Endometrial microvascular endothelial cells (primary cell): ENCODE data around the gene CD7. TPM values are rescaled to one million over a fixed set of nuclear protein-coding genes. Genes with fewer than 3 reads are reported as not detected.

ENCODE experiments used
- in situ Hi-C: cut with HindIII; loops from 2 replicates; pipeline ENCODE4 v1.10.0; 2017; ENCODE audit warnings: low sequenced_read_pairs, low pct_unique_long_range_greater_than_20kb; ENCODE audit errors: inconsistent ontology term
- total RNA-seq: library from RNA; depleted of rRNA; stranded (reverse); fragments of >200 nt; gene quantifications from one replicate; pipeline ENCODE4 v1.2.3, GENCODE V29; 2015; ENCODE audit errors: inconsistent ontology term

CD7 gene
- total RNA-seq, 1 donor from 2014 or later: not detected

DNA sequence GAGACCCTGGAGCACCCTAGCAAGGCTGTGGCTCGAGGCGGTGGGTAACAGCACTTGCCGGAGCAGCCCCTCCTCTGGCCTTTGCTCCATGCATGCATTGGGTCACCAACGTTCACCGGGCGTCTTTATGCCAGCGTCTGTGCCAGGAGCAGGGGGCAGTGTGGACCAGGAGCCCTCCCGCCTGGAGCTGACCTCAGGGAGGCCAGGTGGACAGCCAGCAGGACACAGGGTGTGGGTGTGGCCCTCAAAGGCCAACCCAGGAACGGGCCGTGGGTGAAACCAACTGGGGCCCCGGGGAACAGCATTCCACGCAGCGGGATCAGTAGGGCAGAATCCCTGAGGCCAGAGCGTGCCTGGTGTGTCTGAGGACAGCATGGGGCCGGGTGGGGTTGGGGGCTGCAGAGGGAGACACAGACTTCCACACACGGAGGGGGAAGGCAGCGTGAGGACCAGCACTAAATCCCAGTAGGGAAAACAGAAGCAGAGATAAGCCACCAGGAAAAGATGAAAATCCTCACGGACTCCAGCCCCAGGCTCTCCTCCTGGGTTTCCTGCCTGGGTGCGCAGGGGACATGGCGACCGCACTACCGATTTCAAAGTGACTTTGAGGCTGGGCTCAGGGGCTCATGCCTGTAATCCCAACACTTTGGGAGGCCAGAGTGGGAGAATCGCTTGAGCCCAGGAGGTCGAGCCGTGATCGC is 2.9 kb upstream of the CD7 start:
- in situ Hi-C loops: no loop called here

DNA sequence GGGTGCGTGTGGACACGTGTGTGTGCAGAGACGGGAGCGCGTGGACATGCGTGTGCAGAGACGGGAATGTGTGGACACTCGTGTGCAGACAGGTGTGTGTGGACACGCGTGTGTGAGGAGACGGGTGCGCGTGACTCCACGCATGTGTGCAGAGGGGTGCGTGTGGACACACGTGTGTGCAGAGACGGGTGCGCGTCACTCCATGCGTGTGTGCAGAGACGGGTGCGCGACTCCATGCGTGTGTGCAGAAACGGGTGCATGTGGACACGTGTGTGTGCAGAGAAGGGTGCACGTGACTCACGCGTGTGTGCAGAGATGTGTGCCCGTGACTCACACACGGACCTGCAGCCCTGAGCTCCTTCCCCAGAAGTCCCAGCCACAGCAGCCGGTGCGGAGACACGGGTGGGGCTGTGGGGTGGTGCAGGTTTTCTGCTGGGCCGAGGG is 2.2 kb upstream of the CD7 start:
- in situ Hi-C loops: no loop called here

DNA sequence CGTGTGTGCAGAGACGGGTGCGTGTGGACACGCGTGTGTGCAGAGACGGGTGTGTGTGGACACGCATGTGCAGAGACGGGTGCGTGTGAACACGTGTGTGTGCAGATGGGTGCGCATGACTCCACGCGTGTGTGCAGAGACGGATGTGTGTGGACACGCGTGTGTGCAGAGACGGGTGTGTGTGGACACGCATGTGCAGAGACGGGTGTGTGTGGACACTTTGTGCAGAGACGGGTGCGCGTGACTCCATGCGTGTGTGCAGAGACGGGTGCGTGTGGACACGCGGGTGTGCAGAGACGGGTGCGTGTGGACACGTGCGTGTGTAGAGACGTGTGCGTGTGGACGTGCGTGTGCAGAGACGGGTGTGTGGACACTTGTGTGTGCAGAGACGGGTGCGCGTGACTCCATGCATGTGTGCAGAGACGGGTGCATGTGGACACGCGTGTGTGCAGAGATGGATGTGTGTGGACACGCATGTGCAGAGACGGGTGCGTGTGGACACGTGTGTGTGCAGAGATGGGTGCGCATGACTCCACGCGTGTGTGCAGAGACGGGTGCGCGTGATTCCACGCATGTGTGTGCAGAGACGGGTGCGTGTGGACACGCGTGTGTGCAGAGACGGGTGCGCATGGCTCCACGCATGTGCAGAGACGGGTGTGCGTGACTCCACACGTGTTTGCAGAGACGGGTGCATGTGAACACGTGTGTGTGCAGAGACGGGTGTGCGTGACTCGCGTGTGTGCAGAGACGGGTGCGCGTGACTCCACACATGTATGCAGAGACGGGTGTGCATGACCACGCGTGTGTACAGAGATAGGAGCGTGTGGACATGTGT is 1.6 kb upstream of the CD7 start:
- in situ Hi-C loops: no loop called here

DNA sequence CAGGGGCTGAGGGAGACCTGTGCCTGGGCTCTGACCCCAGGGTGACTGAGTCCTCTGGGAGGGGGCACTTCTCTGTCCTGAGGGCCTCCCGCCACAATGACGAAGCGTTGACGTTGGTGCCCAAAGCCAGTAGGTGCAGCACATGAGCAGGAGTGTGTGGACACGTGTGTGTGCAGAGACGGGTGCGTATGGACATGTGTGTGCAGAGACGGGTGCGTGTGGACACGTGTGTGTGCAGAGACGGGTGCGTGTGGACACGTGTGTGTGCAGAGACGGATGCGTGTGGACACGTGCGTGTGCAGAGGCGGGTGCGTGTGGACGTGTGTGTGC is 726 bp upstream of the CD7 start:
- in situ Hi-C loops: no loop called here

DNA sequence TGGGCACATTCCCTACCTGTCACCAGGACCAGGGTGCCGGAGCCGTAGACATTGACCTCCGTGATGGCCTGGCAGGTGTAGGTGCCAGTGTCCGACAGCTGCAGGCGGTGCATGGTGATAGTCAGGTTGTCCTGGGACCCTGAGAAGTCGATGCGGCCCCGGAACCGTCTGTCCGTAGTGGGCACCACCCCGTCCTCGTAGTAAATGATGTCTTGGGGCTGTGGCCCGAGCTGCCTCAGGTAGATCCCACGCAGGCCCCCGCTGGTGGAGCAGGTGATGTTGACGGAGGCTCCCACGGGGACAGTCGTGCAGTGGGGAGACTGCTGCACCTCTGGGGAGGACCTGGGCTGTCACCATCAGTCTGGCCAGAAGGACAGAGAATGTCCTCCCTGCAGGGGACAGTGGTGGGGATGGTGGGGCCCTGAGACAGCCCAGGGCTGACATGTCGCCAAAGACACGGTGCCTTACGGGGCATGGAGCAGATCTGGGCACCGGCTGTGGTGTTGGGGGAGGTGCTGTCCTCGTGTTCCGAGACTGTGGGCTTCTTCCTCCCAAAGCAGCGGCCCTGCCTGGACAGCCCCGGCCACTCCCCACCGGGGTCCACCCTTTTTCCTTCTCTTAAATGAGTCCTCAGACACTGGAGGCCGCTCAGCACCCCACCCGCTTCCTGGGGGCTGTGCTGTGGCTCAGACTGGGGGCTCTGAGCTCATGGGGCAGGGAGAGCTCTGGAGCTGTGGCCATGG is 586 bp downstream of the CD7 start:
- in situ Hi-C loops: no loop called here

DNA sequence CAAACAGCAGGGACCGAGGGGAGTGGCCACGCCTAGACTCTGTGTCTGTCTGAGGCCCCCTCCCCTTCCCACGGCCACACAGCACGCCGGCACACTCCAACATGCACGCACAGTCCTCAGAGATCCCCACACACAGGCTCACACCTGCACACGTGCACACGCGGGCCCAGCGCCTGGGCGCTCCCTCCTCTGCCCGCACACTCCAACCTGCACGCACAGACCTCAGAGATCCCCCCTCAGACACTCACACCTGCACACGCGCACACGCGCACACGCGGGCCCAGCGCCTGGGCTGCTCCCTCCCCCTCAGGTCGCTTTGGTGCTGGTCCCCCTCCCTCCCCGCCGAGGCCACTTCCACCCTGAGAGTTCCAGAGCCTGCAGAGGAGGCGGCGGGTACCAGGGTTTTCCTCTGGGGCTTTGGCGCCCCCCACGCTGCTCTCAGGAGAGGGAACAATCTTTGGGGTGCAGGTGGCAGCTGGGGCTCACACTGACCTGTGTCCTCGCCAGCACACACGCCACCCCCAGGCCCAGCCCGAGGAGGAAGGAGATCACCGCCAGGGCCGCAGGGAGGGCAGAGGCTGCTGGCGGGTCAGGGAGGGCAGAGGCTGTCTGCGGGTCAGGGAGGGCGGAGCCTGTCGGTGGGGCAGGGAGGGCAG is 1.6 kb downstream of the CD7 start:
- in situ Hi-C loops: no loop called here

DNA sequence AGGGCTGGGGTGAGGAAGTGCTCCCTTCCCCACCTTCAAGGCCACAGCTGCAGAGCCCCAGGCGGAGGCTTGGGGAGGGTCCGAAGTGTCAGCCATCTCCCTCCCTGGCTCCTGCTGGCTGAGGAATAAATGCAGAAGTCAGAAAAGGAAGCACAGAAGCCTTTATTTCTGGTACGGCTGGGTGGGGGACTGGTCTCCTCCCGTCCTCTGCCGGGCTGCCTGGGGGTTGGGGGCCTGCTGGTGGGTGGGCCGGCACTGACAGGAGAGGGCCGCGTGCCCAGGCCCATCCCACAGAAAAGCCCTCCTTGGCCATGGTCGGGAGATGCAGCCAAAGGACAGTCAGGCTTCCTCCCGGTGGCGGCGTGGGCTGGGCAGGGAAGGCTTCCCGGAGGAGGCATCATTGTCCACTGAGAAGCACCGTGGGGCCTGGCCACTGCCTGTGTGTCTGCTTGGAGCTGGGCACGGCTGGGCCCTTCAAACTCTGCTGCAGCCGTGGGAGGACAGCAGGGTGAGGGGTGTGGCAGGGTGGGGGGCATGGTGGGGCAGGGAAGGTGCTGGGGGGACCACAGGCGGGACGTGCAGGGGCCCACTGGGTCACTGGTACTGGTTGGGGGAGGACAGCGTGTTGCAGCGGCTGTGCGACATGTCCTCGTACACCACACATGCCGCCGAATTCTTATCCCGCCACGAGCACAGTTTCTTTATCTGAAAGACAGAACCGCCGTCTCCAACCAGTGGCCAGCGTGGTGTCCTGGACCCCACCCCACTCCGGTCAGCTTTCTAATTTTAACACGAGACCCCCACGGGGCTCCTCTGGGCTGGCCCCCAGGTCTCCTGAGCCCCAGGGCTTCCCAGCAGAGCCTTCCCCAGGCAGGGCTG is 2.4 kb downstream of the CD7 start:
- in situ Hi-C loops: no loop called here

DNA sequence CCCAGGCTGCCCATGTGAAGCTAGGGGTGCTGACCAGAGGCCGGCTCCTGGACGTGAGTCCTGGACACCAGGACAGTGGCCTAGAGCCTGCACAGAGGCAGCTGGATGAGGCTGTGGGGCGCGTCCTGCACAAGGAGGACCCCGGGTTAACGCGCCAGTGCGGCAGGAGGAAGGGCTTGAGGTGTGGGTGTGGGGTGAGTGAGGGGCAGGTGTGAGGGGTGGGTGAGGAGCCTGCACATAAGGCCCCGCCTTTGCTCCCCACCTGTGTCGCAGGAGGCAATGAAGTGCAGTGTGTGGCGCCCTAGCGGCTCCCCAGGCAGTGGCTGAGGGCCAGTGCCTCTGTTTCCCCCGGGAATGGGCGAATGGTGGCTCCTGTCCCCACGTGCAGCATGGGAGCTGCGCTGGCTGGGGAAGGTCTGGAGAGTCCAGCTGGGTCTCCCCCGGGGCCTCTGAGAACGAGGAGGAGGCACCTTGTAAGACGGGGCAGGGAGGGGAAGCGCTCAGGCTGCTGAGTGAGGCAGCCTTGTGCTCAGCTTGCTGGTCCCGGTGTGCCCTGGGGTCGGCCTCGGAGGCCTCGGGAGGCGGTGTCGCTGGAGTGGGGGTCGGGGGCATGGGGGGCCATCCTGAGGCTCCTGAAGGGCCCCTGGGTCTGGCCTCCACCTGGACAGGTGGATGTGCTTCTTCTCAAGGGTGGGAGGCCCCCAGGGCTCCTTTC is 3.2 kb downstream of the CD7 start:
- in situ Hi-C loops: no loop called here

DNA sequence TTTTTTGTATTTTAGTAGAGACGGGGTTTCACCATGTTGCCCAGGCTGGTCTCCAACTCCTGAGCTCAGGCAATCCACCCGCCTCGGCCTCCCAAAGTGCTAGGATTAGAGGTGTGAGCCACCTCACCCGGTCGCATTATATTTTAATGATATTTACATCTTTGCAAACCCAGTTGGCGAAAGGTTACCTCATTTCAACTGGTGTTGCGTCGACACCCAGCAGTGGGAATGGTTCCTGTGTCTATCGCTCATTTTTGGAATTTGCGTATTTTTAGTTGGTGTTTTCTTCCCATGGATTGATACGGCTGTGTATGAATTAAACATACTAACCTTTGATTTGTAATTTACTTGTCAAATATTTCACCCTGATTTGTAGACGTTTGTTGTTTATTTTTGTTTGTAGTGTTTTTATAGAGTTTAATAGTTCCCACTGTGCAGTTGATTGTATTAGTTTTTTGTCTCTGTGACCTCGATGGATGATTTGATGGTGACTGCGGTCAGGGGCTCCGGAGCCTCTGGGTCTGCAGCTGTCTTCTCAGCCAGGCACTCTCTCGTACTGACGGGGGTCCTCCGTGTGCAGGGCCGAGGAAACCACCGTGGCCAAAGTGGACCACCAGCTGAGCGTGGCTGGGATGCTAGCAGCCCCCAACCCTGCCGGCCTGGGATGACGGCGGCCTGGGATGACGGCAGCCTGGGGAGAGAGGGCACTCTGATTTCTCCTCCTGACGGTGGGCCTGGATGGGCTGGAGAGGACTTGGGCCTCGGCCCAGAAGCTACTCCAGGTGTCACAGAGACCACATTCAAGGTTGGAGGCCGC is 4.0 kb downstream of the CD7 start:
- in situ Hi-C loops: no loop called here

DNA sequence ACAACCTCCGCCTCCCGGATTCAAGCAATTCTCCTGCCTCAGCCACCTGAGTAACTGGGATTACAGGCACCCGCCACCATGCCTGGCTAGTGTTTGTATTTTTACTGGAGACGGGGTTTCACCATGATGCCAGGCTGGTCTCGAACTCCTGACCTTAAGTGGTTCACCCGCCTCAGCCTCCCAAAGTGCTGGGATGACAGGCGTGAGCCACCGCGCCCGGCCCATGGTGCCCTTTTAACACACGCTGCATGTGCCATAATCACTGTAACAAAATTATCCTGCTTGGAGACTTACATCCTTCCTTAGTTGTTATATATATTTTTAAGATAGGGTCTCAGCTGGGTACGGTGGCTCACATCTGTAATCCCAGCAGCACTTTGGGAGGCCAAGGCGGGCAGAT is 5.4 kb downstream of the CD7 start:
- in situ Hi-C loops: no loop called here

DNA sequence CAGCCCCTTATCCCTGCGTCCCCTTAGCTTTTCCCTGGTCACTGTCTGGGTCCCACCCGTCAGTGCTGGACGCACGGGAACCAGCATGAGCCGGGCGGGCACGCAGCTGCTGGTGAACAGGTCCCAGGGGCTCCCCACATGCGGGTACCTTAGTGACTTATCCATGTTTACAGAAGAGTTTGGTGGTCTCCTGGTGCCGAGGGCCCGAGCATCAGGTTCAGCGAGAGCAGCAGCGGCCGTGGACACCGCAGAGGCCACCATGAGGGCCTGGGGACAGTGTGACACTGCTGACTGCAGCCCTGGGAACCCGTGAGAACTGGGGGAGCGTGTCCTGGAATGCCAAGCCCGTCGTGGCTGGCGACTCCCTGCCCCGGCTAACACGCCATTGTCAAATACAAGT is 6.5 kb downstream of the CD7 start:
- in situ Hi-C loops: no loop called here

DNA sequence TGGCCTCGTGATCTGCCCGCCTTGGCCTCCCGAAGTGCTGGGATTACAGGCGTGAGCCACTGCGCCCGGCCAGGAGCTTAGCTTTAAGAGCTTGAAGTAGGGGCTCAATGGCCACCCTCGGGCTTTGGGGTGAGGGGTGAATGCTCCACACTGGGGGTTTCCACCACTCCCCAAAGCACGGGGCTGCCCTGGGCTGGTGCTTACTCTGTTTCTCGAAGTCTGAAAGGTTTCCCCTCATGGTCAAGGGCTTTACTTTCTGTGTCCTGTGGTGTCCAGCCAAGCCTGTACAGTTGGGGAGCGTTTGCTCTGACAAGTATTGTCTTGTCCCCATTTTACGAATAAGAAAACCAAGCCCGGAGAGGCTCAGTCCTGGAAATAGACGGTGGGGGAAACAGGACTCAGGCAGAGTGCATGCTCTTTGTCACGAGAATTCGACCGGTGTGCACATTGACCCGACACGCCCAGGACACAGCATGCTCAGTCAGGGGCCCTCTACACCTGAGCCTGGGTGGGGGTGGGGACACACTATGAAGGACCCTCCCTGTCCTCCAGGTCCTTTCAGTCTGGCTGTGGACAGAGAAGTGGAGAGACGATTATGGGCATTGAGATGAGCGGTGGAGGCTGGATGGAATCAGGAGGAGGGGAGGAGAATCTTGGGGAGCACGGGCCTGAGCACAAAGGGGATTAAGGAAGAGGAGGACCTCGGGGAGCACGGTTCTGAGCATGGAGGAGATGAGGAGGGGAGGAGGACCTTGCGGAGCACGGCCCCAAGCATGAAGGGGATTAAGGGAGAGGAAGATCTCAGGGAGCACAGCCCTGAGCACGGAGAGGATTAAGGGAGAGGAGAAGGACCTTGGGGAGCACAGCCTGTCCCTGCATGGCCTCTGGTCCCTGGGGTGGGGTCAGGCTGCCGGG is 7.5 kb downstream of the CD7 start:
- in situ Hi-C loops: no loop called here

DNA sequence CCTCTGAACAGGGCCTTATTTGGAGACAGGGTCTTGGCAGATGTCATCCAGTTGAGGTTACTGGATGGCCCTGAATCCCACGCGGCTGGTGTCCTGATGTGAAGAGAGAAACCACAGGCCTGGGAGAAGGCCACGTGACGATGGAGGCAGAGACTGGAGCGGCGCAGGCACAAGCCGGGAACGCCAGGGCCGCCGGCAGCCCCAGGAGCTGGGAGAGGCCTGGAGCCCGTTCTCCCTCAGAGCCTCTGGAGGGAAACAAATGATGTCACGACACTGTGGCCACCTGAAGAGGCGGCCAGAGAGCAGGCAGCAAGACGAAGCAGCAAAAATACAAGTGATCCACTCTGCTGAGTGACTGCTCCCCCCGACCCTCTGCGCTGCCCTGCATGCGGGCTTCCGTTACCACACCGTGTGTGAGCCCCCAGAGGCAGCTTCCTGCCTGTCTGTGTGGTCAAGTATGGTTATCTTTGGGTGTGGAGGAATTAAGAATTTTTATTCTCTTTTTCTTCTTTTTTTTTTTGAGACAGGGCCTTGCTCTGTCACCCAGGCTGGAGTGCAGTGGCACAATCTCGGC is 11.6 kb downstream of the CD7 start:
- in situ Hi-C loops: no loop called here

DNA sequence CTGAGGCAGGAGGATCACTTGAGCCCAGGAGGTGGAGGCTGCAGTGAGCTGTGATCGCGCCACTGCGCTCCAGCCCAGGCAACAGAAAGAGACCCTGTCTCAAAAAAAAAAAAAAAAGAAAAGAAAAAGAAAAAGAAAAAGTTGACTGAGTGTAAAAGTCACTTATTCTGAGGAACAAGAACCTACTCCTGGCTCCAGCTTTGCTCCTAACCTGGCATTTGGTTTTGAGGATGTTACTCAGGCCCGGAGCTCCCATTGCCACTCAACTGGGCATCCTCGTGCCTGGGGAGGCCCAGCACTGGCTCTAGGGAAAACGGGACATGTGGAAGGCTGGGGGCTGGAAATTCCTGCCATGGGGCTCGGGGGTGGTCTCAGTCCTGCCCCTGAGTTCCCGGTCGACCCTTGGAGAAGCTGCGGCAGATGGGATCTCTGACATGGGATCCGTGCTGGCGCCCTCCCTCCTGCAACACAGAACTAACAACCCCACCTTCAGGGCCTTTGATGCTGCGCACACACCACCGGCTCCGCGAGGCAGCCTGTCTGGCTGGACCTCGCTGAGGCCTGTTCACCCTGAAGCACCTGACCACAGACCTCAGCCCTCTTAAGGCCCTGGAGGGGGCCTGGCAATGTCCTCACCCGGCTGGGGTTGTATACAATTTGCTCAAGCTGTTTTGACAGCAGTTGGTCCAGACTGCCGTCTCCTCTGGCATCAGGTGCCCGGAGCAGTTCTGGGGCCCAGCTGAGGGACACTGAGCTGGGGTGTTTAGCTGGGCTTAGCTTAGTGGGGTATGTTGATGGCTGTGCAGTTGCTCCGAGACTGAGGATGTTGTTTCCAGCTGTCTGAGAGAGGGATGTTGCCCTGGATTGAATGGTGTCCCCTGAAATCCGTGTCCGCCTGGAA is 12.3 kb downstream of the CD7 start:
- in situ Hi-C loops: no loop called here
